Heart left ventricle (tissue), 16 donors: ENCODE data around the gene GLUD1. TPM values are rescaled to one million over a fixed set of nuclear protein-coding genes. Genes with fewer than 3 reads are reported as not detected.
"Not testable (repeated sequence)": the region's sequence is repeated elsewhere in the genome, so short reads cannot be mapped to it uniquely, and the experiment has no call there.

Experiments
- ATAC-seq, 4 donors: fragments of 200-7000 bp; cut with Tn5 transposase; one replicate each; pipeline ENCODE4 v1.9.1; 2020 to 2022; ENCODE audit warnings: moderate library complexity in 4 of 4, mild to moderate bottlenecking in 3 of 4, moderate number of reproducible peaks in 1 of 4
- DNase-seq, 5 donors: peaks; one replicate each; pipeline ENCODE4 v3.0.0-alpha.2; 2020
- H3K27ac ChIP-seq, 12 donors: fragments of 200-600 bp; sonication (generic) in 4 of 12; one replicate each; pipeline versions ENCODE4 v1.5.0 to v1.8.0; 2016 to 2022; ENCODE audit warnings: mild to moderate bottlenecking in 2 of 12
- H3K27me3 ChIP-seq, 9 donors: fragments of 200-600 bp; sonication (generic) in 2 of 9; one replicate each; pipeline versions ENCODE4 v1.5.1 to v1.8.0; 2016 to 2022; ENCODE audit warnings: mild to moderate bottlenecking in 3 of 9
- H3K36me3 ChIP-seq, 9 donors: fragments of 200-600 bp; sonication (generic) in 2 of 9; one replicate each; pipeline versions ENCODE4 v1.5.0 to v1.8.0; 2018 to 2022; ENCODE audit warnings: mild to moderate bottlenecking in 2 of 9
- H3K4me1 ChIP-seq, 12 donors: fragments of 200-600 bp; sonication (generic) in 4 of 12; one replicate each; pipeline versions ENCODE4 v1.5.0 to v1.8.0; 2016 to 2022; ENCODE audit warnings: mild to moderate bottlenecking in 3 of 12
- H3K4me3 ChIP-seq, 12 donors: fragments of 200-600 bp; sonication (generic) in 4 of 12; one replicate each; pipeline versions ENCODE4 v1.5.0 to v1.8.0; 2017 to 2022; ENCODE audit warnings: mild to moderate bottlenecking in 9 of 12, moderate library complexity in 4 of 12
- H3K9me3 ChIP-seq, 12 donors: fragments of 200-600 bp; sonication (generic) in 4 of 12; one replicate each; pipeline versions ENCODE4 v1.5.0 to v1.8.0; 2016 to 2022; ENCODE audit warnings: mild to moderate bottlenecking in 1 of 12
- CTCF ChIP-seq, 12 donors: fragments of 200-600 bp; sonication (generic) in 4 of 12; IDR thresholded peaks; one replicate each; pipeline versions ENCODE4 v1.5.0 to v1.8.0; 2018 to 2022; ENCODE audit warnings: antibody characterized with exemption in 12 of 12, mild to moderate bottlenecking in 5 of 12
- POLR2A ChIP-seq, 2 donors: fragments of 450-650 bp; IDR thresholded peaks; one replicate each; pipeline ENCODE4 v1.6.1; 2017; ENCODE audit warnings: antibody characterized with exemption in 2 of 2, mild to moderate bottlenecking in 2 of 2, moderate library complexity in 2 of 2
- WGBS, 4 donors: extraction: QIAGEN DNeasy Blood & Tissue Kit in 2 of 4; methylation state at CpG; one replicate each; pipeline versions ENCODE4 v1.1.5 to v1.1.7; 2013 to 2018; 5-methylcytosine and 5-hydroxymethylcytosine counted together
- intact Hi-C, 10 donors: fragments of 100-400 bp; cut with DNase I; formaldehyde crosslinking; loops; one replicate each; pipeline versions ENCODE4 v1.11.1 to v1.14.2; 2022
- polyA plus RNA-seq, 2 donors: library from polyadenylated mRNA; stranded (reverse); fragments of 200-250 nt; gene quantifications; one replicate each; pipeline ENCODE4 v1.2.3, GENCODE V29; 2013
- total RNA-seq, 9 donors: library from RNA; depleted of rRNA in 2 of 9; stranded (reverse); fragments of >200 nt in 2 of 9; fragmentation: NEBNext Ultra II Directional in 3 of 9; extraction: Animal tissue kit (Norgen Biotek cat#: 25700) in 3 of 9; gene quantifications; one replicate each; pipeline versions ENCODE4 v1.1.0 to v1.2.4, GENCODE V29; 2016 to 2023
- donor health status: ischemic (EF 13 %, LVEDD 7.1; RV severe dilation, severe dysfunction).
- donor health status: healthy with polysubstance abuse.
- donor health status: DM: no; HTN: yes; CAD: no.
- donor health status: DM: no; HTN: no; CAD: no.
- donor health status: ischemic (EF 25% LVEDD 6.9; RV normal size, moderate dysfunction).
- donor health status: ischemic (EF 25% LVEDD 5.7; RV mildly dilated, moderate dysfunction).
- donor health status: healthy.
- donor health status: DM: yes; HTN: yes; CAD: no.
- donor health status: ischemic (EF 35%, LVEDD 5.7; RV mildly dilated, moderate dysfunction).
- donor health status: nonischemic (EF 11% LVEDD 7.7; RV severe dilation, severe dysfunction).
- donor health status: DM: yes; HTN: yes; CAD: no.
- donor health status: PGD.
- donor health status: ischemic (EF 29% LVEDD 5.4; RV normal size, mild dysfunction).
- donor health status: nonischemic (EF 23%, LVEDD 6.1; RV moderate dilation, normal function).

GLUD1 gene
- total and polyA plus RNA-seq, 11 donors: 42.9 to 138 (median 104) TPM

GRCh38 chr10:87045434-87045938, 49.2 kb downstream of the GLUD1 start:
- DNase-seq: no peak
- no peak for ATAC-seq
- Histone ChIP-seq H3K36me3 (peaks cover 0 to 49% (median 44%) of the 10 kb centered on the region in 9 donors), H3K27me3 (no peaks in the 10 kb centered on the region), H3K4me3 (no peak overlapping the region), H3K4me1 (no peaks in the 10 kb centered on the region), H3K9me3 (no peaks in the 10 kb centered on the region), H3K27ac (no peak overlapping the region)
- TF ChIP-seq CTCF (IDR thresholded peaks at IDR 0.05) (no peak), POLR2A (IDR thresholded peaks at IDR 0.05) (no peak)
- intact Hi-C loops: no loop called here
- WGBS, 4 donors: 81 to 98% (median 96%) methylated on average over 6 of the region's 6 CpGs

DNA sequence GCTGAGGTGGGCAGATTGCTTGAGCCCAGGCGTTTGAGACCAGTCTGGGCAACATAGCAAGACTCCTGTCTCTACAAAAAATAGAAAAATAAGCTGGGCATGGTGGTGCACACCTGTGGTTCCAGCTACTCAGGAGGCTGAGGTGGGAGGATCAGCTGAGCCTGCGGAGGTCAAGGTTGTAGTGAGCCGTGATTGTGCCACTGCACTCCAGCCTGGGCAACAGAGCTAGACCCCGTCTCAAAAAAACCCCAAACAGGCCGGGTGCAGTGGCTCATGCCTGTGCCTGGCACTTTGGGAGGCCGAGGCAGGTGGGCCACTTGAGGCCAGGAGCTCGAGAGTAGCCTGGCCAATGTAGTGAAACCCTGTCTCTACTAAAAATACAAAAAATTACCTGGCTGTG, 51.1 kb downstream of the GLUD1 start:
- H3K4me1 ChIP-seq, H3K27ac ChIP-seq, intact Hi-C loops, ATAC-seq, DNase-seq, H3K9me3 ChIP-seq, H3K27me3 ChIP-seq, H3K4me3 ChIP-seq: not testable (repeated sequence)
- H3K36me3 ChIP-seq: peaks cover 0 to 30% (median 29%) of the 10 kb centered on the region in 9 donors
- WGBS, 4 donors: 94 to 97% (median 97%) methylated on average over 6 to 7 of the region's 7 CpGs

DNA sequence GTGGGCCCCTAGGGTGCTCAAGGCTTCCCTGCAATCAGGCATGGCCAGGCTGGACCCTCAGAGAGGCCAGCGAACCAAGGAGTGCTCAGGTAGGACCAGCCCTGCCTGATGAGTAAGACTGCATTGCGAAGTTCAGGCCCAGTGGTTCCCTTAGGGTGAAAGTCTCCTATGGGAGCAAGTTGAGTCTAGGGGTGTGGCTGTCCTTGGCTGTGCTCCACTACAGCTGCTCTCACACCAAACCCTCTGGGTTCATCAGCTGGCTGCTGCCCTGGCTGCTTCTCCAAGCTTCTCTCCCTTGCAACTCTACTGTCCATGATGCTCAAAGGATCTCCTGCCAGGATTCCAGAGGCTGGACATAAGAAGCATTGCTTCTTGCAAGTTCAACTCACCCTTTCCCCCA, 55.9 kb downstream of the GLUD1 start:
- intact Hi-C loops: no loop called here
- Histone ChIP-seq H3K9me3 (peaks cover 0 to 8% (median 0%) of the 10 kb centered on the region in 12 donors), H3K4me1 (no peaks in the 10 kb centered on the region), H3K4me3 (no peak overlapping the region), H3K27me3 (no peaks in the 10 kb centered on the region), H3K27ac (no peak overlapping the region), H3K36me3 (peaks cover 0 to 2% (median 0%) of the 10 kb centered on the region in 9 donors)
- no peak for DNase-seq
- WGBS, 4 donors: 94 to 100% (median 94%) methylated on average over 2 of the region's 2 CpGs; no CpG with 5 or more reads in 1 of the 4 donors
- ATAC-seq: peak in 1 of 4 donors; percentile 31
- TF ChIP-seq CTCF (IDR thresholded peaks at IDR 0.05) (no peak), POLR2A (IDR thresholded peaks at IDR 0.05) (no peak)

GRCh38 chr10:87038286-87038717, 56.3 kb downstream of the GLUD1 start:
- Histone ChIP-seq H3K27me3 (no peaks in the 10 kb centered on the region), H3K4me3 (no peak overlapping the region), H3K9me3 (peaks cover 0 to 8% (median 0%) of the 10 kb centered on the region in 12 donors), H3K27ac (no peak overlapping the region), H3K4me1 (no peaks in the 10 kb centered on the region), H3K36me3 (no peaks in the 10 kb centered on the region)
- TF ChIP-seq CTCF (IDR thresholded peaks at IDR 0.05): no peak
- TF ChIP-seq POLR2A (IDR thresholded peaks at IDR 0.05): no peak
- intact Hi-C loops: no loop called here
- peak in 1 of 4 donors; percentile 44 for ATAC-seq
- 90 to 97% (median 94%) methylated on average over 3 of the region's 3 CpGs for WGBS, 4 donors
- no peak for DNase-seq

DNA sequence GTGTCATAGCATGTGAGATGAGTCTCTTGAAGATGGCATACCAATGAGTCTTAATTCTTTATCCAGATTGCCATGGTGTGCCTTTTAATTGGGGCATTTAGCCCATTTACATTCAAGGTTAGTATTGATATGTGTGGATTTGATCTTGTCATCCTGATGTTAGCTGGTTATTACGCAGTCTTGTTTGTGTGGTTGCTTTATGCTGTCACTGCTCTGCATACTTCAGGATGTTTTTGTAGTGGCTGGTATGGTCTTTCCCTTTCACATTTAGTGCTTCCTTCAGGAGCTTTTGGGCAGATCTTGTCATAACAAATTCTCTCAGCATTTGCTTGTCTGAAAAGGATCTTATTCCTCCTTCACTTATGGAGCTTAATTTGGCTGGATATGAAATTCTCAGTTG, 58.0 kb downstream of the GLUD1 start:
- no peak for TF ChIP-seq POLR2A (IDR thresholded peaks at IDR 0.05)
- no peak for TF ChIP-seq CTCF (IDR thresholded peaks at IDR 0.05)
- H3K36me3 ChIP-seq: no peaks in the 10 kb centered on the region
- H3K4me3 ChIP-seq: no peak overlapping the region
- H3K9me3 ChIP-seq: peaks cover 0 to 8% (median 0%) of the 10 kb centered on the region in 12 donors
- H3K4me1 ChIP-seq: no peaks in the 10 kb centered on the region
- ATAC-seq: no peak
- H3K27me3 ChIP-seq: no peaks in the 10 kb centered on the region
- intact Hi-C loops: no loop called here
- H3K27ac ChIP-seq: no peak overlapping the region
- no peak for DNase-seq
- WGBS, 4 donors: 84 to 98% (median 93%) methylated on average over 1 of the region's 1 CpG
